LNCAP (cell line): ENCODE data around the gene LRRC53.

ENCODE experiments used
- CTCF ChIP-seq: fragments of 450-650 bp; IDR thresholded peaks from 2 replicates; pipeline ENCODE4 v1.5.1; 2017; ENCODE audit warnings: mild to moderate bottlenecking

Gene LRRC53

GRCh38 chr1:74430342-74430934, 82.0 kb downstream of the LRRC53 start:
- TF ChIP-seq CTCF = no peak

- TF ChIP-seq CTCF = no peak
Observed at GRCh38 chr1:74429580-74429979, 82.8 kb downstream of the LRRC53 start.

DNA sequence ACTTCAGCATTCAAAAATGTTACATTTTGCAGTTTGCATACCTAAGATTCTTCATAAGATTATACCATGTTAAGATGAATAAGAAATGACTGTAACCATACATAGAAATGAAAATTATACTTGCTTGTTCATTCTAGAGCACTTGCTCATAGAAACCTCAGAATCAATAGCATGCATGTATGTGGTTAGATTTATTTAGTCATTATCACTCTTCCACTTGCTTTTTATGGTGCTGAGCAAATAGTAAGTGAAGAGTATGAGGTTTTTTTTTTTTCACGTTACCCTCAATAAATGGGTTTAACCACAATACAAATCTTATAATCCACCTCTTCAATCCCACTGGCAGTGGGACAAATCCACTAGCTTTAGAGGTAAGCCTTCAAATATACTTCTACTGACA, 84.7 kb downstream of the LRRC53 start:
- TF ChIP-seq CTCF = no peak

DNA sequence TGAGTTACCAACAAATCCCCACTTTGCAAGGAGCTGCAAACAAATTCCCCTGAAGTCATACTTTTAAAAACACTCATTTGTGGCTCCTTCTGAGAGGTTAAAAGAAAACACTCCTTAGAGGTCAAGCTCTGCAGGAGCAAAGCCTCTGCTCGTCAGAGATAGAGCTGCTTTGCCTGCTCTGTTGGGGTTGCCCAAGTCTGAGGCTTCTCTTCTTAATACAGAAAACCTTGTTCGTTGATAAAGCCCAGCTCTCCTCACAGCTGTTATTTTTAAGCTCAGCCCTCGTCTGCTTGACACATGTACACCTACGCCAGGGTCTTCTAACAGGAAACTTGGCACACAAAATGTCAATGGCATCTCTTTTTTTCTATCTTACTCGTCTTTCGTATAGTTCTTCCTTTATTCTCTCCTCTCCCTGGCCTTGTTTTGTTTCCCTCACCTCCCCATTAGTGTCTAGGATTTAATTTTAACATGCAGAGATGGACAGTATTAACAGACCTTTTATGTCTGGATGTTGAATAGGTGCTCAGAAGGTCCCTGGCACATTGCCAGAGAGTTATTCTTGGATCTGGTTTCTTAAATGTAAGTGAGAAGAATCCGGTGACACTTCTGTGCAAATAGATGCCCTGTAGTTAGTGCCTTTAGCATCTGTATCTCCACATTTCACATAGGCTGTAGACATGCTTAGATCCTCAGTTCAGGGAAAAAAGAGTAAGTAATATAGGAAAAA, 86.0 kb downstream of the LRRC53 start:
- no peak for TF ChIP-seq CTCF

- TF ChIP-seq CTCF = no peak
Observed at GRCh38 chr1:74425676-74426075, 86.7 kb downstream of the LRRC53 start.

DNA sequence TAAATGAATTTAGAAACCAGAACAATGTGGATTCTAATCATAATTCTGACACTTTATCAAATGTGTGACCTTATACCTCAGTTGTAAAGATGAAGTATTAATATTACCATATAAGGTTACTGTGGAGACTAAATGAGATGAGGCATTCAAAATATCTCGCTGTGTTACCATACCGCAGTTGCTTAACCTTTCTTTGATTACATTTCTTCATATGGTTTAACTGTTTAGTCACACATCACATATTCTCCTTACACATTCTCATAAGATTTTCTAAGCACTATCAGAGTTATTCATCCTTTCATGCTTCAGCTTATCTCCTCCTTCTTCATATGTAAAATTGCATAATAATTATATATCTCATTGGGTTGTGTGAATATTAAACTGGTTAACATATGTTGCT, 88.9 kb downstream of the LRRC53 start:
- TF ChIP-seq CTCF = no peak

DNA sequence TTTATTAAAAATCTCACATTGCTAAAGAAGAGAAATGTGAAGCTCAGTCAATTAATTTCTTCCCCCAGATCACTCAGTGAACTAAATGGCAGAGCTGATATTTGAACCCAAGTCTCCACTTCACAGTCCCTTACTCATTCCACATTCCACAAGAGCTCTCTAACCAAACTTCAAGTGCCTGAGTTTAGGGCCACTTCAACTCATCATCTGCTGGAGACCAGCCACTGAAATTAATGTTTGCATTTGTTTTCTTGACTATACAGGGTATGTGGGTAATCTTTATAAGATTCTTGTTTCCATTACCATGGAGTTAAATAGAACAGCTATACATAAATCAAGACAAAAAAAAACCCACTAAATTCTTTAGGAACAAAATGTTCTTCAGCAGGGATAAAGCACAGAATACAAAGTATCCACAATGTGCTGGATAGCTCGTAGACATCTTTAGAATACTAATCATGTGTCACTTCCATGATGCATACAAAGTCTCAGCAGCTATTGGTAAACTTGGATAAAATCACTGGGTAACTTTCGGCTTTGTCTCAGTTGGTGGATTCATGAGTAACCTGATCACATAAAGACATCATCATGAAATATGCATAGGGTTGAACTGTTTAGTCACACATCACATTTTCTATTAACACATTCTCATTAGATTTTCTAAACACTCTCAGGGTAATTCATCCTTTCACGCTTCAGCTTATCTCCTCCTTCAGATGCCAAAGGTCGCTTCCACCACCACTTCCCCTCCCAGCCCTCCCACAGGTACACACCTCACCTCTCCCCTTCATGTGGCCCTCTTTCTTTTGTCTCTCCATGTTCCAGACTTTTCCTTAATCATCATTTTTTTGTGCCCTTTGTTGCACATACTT, 89.8 kb downstream of the LRRC53 start:
- no peak for TF ChIP-seq CTCF
